ENCODE data around the gene AMBP. TPM values are rescaled to one million over a fixed set of nuclear protein-coding genes. Genes with fewer than 3 reads are reported as not detected.

Gene AMBP
- total RNA-seq, 6 experiments from 2014 or later = 2,202 to 7,072 (median 5,221) TPM

DNA sequence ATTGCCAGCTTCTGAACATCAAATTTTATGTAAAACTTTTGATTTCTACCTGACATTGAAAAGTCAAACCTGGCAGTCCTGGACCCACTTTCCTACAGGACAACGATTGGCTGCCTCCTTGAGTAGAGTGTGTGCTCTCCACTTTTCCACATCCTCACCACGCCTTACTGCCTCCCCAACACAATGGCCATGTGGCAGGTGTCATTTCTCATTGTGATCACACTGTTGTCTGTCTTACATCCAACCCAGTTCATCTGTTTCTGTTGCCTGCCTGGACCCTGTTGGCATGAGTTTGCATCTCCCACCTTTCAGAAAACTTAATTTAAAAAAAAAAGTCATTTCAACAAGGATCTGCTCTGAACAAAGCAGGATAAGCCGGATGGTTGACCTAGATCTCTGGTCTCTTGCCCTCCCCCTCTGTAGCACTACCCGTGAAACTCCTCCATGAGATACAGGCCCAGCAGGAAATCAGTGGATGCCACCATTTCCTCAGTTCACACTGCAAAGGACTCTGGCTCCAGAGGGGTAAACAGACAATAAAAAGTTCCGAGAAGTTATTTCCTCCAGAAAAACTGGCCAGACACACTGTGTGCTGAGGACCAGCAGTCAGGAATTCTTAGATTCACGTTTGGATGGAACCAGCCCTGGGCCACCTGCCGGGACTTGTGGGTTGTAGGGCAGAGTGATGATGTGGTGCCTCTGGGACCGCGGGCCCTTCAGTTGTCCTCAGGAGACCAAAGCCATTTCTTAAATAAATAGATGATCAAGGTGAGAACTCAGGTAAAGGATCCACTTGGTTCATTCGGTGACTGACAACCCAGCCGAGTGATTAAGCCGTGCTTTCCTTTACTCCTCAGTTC, 48.6 kb downstream of the AMBP start:
- H3K4me1 ChIP-seq = no peaks in the 10 kb centered on the region
- peaks cover 0 to 2% (median 0%) of the 10 kb centered on the region in 4 donors for H3K36me3 ChIP-seq
- TF ChIP-seq CTCF (IDR thresholded peaks at IDR 0.05) = no peak
- no peak for TF ChIP-seq POLR2A (IDR thresholded peaks at IDR 0.05)
- 60% methylated on average over 7 of the region's 12 CpGs for WGBS (ENCODE audit: insufficient coverage, low coverage, low lambda C conversion rate, missing lambda C conversion rate)
- DNase-seq (peak in 1 of 3 donors; percentile 24), ATAC-seq (no peak)
- intact Hi-C loops (cut with DNase I) = loop anchor here in 1 of 2 donors (10.0 kb wide), 1 partner anchor 225 kb away; no protein-coding TSS in a partner anchor
- H3K27ac ChIP-seq = no peak overlapping the region
- no peaks in the 10 kb centered on the region for H3K27me3 ChIP-seq
- no peaks in the 10 kb centered on the region for H3K9me3 ChIP-seq
- H3K4me3 ChIP-seq = no peak overlapping the region

- no peaks in the 10 kb centered on the region for H3K4me1 ChIP-seq
- H3K27ac ChIP-seq = no peak overlapping the region
- WGBS (ENCODE audit: insufficient coverage, low coverage, low lambda C conversion rate, missing lambda C conversion rate) = no CpG with 5 or more reads among the region's 22 CpGs
- H3K27me3 ChIP-seq = no peaks in the 10 kb centered on the region
- ATAC-seq (no peak), DNase-seq (peak in 1 of 3 donors; percentile 33)
- H3K36me3 ChIP-seq = peaks cover 0 to 2% (median 0%) of the 10 kb centered on the region in 4 donors
- H3K4me3 ChIP-seq = no peak overlapping the region
- H3K9me3 ChIP-seq = peaks cover 0 to 2% (median 0%) of the 10 kb centered on the region in 4 donors
- TF ChIP-seq CTCF (IDR thresholded peaks at IDR 0.05) (no peak), POLR2A (IDR thresholded peaks at IDR 0.05) (no peak)
- intact Hi-C loops (cut with DNase I) = no loop called here
Measured at GRCh38 chr9:114028646-114029045, 49.5 kb downstream of the AMBP start.

- intact Hi-C loops (cut with DNase I) = no loop called here
- Histone ChIP-seq H3K27me3 (no peaks in the 10 kb centered on the region), H3K36me3 (peaks cover 0 to 2% (median 0%) of the 10 kb centered on the region in 4 donors), H3K4me1 (no peaks in the 10 kb centered on the region), H3K27ac (no peak overlapping the region), H3K9me3 (peaks cover 0 to 7% (median 0%) of the 10 kb centered on the region in 4 donors), H3K4me3 (no peak overlapping the region)
- no peak for ATAC-seq
- WGBS (ENCODE audit: insufficient coverage, low coverage, low lambda C conversion rate, missing lambda C conversion rate) = no CpG with 5 or more reads among the region's 4 CpGs
- TF ChIP-seq POLR2A (IDR thresholded peaks at IDR 0.05) = no peak
- no peak for DNase-seq
Measured at GRCh38 chr9:114027863-114028465, 50.1 kb downstream of the AMBP start.

DNA sequence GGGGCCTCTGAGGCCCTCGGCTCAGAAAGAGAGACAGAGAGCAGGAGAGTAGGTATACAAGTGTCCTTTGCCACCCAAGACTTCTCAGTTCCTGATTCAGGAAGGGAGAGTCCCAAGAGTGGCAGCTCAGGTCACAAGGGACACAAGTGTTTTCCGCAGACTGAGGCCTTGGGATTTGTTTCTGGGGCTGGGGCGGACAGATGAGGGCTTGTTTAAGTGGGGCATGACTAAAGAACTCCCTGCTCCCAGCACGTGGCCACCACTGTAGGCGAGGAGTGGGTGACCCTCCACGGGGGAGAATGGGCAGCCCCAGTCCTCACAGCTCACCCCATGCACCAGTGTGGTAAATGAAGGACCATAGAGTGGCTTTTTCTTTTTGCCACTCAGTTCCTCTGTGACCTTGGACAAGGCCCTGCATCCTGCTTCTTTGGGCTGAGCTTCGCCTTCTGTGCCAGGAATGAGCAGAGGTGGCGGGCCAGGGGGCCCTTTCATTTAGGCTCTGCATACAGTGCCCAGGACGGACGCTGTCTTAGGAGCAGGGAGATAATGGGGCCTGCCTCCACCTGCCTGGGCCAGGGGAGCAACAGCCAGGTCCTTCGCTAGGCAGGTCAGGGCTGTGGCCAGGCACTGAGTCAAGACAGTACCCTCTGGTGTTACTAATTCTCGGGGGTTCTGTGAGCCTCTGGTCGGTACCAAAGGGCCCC, 50.8 kb downstream of the AMBP start:
- TF ChIP-seq POLR2A (IDR thresholded peaks at IDR 0.05) (no peak), CTCF (IDR thresholded peaks at IDR 0.05) (no peak)
- Histone ChIP-seq H3K27ac (no peak overlapping the region), H3K36me3 (peaks cover 0 to 2% (median 0%) of the 10 kb centered on the region in 4 donors), H3K27me3 (no peaks in the 10 kb centered on the region), H3K4me1 (no peaks in the 10 kb centered on the region), H3K4me3 (no peak overlapping the region), H3K9me3 (peaks cover 0 to 7% (median 0%) of the 10 kb centered on the region in 4 donors)
- DNase-seq (peak in 1 of 3 donors; percentile 28), ATAC-seq (no peak)
- WGBS (ENCODE audit: insufficient coverage, low coverage, low lambda C conversion rate, missing lambda C conversion rate) = 70% methylated on average over 4 of the region's 13 CpGs
- intact Hi-C loops (cut with DNase I) = no loop called here

All from right lobe of liver (tissue), 6 donors.